NOMO-1 (cell line): Measurements from ENCODE around the gene B3GNT7.
"Not testable (repeated sequence)": the region's sequence is repeated elsewhere in the genome, so short reads cannot be mapped to it uniquely, and the experiment has no call there.

Experiments used
- DNase-seq, 2 experiments: peaks; one replicate each; lab custom pipeline; 2025; ENCODE audit not compliant: unreplicated experiment in 2 of 2; lab: John Stamatoyannopoulos, UW

Gene B3GNT7, protein sequence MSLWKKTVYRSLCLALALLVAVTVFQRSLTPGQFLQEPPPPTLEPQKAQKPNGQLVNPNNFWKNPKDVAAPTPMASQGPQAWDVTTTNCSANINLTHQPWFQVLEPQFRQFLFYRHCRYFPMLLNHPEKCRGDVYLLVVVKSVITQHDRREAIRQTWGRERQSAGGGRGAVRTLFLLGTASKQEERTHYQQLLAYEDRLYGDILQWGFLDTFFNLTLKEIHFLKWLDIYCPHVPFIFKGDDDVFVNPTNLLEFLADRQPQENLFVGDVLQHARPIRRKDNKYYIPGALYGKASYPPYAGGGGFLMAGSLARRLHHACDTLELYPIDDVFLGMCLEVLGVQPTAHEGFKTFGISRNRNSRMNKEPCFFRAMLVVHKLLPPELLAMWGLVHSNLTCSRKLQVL

DNA sequence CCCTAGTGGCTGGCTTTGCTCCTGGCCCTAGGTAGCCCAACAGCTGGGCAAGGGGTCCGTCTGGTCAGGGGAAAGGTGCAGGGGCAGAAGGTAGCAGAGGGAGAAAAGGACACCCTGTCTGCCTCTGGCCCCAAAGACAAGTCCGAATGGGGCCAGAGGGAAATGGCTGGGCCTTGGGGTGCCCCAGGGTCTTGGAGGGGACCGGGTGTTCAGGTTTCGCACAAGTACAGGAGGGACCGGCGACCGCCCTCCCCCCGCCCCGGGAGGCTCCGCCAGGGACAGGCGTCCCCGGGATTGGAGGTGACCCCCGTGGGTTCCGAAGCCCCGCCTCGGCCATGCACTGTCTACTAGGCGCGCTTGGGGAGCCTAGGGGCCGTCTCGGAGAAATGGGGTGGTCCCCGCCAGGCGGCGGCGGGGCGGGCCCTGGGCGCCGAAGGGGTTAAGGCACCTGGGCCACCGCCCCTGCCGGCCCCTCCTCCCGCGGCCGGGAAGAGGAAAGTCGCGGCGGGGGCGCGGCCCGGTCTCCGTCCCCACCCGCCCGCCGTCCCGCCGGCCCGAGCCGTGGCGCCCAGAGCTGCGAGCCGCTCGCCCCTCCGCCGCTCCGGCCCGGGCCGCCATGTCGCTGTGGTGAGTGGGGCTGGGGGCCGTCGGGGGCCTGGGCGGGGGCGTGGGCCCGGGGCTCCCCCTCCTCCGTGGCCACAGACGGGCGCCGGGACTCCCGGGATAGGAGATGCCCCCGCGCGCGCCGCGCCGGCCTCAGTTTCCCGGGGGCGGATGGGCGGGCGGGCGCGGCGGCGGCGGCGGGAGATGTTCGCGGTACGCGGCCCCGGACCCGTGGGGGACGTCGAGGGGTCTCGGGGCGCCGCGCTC lies at the start of gene B3GNT7:
Gene B3GNT7 (plus strand): TSS at position 523 of the 870 bp plus-strand sequence. CDS start 94 bp downstream, at position 617.
- peak; percentile 68 to 81 for DNase-seq

DNA sequence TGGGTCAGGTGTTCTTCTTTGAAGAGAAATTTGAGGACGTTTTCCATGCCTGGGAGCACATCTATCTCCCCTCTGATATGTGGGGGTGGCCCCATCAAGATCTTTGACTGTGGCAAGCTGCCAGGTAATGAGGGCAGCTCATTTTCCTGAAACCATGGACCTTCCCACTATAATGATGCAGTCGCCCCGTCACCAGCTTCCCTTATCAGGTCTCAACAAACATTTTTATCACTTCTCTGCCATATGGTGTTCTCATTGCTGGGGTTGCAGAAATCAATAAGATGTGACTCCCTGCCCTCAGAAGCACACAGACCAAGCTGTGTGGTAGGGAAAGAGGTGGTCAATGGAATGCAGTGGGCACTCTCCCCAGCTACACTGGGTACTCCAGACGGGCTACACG lies 48.4 kb upstream of the B3GNT7 start:
- no peak for DNase-seq

DNA sequence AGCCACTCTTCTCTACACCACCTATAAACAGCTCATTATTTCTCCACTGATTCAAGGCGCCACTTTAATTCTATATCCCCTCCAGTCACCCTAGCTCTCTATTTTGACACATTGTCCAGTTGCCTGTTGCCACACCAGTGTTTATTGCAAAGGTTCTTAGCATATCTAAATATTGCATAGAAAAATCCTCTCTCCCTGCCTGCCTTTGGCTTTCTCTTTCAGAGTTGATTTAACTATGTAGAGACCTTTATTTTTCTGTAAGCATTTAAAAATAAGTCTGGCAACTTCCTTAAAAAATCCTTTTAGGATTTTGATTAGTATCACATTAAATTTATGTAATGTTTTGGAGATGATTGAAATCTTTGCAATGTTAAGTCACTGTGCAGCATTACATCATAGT lies 47.9 kb upstream of the B3GNT7 start:
- DNase-seq, result no peak

DNA sequence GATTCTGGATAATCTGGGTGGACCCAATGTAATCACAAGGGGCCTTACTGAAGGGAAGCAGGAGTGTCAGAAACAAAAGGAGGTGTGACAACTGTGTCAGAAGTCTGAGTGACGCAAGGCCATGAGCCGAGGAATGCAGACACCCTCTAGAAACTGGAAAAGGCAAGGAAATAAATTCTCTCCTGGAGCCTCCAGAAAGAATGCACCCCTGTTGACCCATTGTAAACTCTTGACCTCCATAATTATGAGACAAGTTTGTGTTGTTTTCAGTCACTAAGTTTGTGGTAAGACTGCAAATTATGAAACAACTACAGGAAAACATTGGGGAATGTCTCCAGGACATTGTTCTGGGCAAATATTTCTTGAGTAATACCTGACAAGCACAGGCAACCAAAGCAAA lies 47.3 kb upstream of the B3GNT7 start:
- DNase-seq, result no peak

DNA sequence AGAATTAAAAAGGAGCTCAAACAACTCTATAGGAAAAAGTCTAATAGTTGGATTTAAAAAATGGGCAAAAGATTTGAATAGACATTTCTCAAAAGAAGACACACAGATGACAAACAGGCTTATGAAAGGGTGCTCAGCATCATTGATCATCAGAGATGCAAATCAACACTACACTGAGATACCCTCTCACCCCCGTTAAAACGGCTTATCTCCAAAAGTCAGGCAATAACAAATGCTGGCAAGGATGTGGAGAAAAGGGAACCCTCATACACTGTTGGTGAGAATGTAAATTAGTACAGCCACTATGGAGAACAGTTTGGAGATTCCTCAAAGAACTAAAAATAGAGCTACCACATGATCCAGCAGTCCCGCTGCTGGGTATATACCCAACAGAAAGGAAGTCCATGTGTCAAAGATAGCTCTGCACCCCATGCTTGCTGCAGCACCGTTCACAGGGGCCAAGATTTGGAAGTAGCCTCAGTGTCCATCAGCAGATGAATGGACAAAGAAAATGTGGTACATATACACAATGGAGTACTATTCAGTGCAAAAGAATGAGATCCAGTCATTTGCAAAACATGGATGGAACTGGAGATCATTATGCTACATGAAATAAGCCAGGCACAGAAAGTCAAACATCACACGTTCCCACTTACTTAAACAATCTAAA lies 46.7 kb upstream of the B3GNT7 start:
- DNase-seq, result no peak

DNA sequence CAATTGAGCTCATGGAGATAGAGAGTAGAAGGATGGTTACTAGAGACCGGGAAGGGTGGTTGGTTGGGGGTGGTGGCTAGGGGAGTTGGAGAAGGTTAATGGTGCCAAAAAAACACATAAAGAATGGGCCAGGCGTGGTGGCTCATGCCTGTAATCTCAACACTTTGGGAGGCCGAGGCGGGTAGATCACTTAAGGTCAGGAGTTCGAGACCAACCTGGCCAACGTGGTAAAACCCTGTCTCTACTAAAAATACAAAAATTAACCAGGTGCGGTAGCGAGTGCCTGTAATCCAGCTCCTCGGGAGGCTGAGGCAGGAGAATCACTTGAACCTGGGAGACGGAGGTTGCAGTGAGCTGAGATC lies 46.2 kb upstream of the B3GNT7 start:
- DNase-seq, result not testable (repeated sequence)

DNA sequence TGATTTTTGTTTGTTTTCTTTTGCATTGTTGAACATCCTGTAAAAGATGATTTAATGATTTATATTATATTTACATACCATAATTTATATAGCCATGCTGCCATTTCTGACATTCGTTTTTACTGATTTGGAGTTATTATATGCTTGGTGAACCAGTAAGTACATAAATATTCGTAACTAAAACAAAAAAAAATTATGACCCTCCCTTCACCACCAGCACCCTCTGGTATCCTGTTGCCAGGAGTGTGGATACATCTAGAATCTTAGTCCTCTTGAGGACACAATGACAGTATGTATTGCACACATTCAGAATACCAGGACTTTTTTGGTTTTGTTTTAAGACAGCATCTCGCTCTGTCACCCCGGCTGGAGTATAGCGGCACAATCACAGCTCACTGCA lies 43.9 kb upstream of the B3GNT7 start:
- no peak for DNase-seq

DNA sequence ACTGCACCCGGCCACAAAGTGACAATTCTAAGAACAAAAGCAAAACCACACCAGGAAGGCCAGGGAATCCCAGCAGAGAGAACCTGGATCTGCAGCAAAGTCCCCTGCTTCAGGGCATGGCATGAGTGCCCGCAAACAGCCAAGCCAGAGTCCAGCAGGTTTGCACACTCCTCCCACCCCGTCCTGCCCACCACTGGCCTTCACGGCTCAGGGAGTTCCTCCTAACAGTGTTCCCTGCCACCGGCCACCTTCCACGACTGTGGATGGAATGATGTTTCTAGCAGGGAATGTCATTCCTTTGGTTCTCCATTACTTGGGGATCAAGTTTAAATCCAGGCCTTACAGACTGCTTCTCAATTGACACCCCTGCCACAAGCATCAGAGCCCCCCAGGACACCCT lies 42.0 kb upstream of the B3GNT7 start:
- no peak for DNase-seq

DNA sequence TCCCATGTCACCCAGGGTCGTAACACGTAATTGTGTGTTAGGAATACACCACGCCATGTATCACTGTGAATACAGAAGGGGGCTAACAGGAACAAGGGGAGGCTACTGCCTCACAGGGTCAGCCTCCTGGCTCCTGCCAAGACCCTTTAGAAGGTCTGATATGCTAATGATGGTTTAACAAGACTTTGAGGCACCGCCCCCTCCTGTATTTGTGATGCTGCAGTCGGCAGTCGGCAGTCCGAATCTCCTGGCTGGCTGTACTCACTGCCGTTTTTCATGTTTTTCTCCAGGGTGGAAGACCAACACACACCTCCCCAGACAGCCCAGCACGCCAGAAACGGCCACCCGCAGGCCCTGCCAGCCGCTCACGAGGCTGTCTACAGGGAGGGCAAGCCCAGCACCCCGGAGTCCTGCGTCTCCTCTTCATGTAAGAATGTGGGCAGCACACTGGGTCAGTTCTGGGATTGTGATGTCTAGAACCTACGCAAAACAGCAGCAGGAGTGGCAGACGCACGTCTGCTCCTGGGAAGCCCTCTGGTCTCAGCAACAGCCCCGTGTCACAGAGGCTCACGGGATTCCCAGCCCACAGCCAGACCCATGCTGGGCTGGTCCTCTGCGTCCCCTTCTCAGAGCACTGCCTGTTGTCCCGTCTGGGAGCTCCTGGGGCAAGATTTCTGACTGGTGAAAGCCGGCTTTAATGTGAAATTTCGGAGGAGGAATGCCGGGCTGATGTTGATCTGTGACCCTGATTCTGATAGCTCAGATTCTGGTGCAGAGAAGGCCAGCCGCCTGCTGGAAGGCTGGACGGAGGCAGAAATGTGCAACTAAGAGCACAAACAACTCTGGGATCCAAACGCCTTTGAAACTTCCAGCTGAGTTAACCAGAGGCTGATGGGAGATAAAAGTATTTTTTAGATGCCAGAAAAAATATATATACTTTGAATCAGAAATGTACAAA lies 39.7 kb upstream of the B3GNT7 start:
- DNase-seq, result no peak

DNA sequence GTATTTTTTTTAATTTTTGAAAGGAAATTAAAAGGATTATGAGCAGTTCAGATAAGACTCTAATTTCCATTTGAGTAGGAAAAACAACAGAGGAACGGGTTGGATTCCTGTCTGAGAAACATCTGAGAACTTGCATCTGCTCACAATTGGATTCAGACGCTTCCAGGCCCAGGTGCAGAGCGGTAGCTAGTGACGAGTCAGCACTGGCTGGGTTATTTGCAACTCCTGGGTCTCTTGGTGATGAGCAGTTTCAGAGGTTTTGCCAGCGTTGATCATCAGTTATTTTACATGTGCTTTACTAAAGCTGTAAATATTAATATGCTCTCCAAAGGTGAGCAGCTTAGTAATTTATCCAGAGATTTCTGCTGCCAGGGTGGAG lies 39.1 kb upstream of the B3GNT7 start:
- no peak for DNase-seq

DNA sequence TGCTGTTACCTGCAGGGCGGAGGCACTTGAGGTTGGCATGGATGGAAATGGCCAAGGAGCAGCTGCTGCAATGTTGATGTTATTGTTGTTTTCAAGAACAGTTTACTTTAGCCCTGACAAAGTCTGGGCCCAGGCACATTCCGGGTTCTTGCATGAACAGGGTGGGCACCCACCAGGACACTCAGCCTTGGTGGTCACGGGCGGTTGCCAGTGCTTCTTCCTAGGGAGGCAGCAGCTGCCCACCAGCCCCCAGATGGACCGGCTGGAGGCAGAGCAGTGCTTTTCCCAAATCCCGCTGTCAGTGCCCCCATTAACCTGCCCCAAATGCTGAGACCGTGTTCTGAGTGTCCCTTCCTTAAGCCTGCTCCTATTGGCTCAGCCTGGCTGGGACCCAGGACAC lies 38.5 kb upstream of the B3GNT7 start:
- no peak for DNase-seq

DNA sequence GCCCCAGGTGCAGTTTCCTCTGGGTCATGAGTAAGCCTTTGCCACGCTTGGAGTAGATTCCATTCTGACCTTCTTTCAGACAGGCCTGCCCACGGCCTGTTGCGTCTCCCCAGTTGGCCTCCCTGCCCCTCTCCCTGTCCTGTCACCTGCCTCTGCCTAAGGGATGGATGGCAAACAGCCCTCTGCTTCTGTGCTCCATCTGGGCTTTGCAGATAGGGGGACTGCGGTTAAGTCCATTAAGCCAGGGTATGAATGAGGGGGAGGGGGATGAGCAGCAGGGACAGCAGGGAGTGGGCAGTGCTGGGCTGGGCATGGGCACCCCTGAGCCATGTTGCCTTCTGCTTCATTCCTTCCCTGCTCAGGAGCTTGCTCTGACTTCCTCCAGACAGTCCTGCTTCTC lies 37.6 kb upstream of the B3GNT7 start:
- no peak for DNase-seq

DNA sequence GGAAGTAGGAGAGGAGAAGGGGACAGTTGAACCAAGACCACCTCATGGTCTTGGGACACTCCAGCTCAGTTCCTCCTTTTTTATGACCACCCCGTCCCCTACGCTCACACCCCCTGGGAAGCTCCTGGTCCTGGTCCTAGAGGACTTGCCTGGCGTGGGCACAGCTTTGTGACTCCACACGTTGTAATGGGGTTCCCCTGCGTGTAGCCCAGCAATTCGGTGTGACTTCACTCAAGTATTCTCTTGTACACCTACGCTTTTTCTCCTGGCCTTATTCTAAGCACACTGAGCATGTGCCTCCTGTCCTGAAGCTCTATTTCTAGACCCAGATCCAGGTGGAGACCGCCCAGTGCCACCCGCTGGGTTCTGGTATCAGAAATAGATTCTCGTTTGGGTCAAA lies 36.1 kb upstream of the B3GNT7 start:
- DNase-seq, result no peak

DNA sequence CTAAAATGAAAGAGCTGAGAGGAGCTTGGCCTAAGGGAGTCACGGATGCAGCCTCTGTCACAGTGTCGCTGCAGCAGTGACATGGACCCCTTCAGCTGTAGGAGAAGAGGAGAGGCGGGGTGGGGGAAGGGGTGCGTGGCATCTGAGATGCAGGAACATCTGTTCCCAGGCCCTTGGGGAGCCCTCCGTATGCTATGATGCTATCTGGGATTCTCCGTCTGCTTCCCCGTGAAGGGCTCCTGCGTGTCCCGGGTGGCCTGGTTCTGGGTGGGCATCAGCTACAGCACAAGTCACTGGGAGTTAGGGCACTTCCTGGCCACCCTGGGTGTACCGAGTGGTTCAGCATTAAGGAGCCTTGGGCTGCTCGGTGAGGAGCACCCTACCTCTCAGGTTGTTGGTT lies 35.6 kb upstream of the B3GNT7 start:
- DNase-seq, result no peak

DNA sequence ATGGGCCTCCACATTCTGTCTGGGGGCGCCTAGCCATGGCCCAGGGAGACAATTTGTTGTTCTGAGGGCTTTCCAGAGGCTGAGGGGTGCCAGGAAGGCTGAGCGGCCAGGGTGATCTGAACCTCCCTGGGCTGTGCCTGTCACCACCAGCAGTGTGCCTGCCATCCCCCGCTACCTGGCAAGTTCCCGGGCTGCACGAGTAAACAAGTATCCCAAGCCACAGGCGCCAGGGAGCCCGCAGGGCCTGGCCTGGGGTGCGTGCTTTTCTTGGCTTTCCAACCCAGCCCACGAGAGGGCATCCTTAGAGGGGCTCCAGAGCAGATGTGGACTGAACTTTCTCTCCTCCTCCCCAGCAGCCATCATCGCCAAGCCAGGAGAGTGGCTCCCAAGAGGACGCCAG lies 35.1 kb upstream of the B3GNT7 start:
- DNase-seq, result no peak

DNA sequence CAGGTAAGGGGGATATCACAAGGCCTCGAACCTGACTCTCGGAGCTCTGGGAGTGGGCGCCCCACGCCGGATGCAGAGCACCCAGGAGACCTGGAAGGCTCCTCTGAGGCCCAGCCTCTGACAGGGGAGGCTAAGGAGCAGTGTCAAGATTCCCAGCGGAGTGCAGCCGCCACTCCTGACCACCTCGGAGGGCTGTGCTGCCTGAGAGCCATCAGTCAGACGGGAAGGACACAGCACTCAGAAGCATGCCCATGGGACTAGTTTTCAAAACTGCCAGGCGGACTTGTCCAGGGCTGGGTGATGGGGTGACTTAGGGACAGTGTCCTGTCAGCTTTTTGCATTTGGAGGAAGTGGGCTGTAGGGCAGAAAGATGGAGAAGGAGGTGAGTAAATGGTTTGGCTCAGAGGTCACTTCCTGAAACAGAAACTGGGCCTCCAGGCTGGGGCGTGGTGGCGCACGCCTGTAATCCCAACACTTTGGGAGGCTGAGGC lies 34.6 kb upstream of the B3GNT7 start:
- DNase-seq, result peak; percentile 19 to 20

DNA sequence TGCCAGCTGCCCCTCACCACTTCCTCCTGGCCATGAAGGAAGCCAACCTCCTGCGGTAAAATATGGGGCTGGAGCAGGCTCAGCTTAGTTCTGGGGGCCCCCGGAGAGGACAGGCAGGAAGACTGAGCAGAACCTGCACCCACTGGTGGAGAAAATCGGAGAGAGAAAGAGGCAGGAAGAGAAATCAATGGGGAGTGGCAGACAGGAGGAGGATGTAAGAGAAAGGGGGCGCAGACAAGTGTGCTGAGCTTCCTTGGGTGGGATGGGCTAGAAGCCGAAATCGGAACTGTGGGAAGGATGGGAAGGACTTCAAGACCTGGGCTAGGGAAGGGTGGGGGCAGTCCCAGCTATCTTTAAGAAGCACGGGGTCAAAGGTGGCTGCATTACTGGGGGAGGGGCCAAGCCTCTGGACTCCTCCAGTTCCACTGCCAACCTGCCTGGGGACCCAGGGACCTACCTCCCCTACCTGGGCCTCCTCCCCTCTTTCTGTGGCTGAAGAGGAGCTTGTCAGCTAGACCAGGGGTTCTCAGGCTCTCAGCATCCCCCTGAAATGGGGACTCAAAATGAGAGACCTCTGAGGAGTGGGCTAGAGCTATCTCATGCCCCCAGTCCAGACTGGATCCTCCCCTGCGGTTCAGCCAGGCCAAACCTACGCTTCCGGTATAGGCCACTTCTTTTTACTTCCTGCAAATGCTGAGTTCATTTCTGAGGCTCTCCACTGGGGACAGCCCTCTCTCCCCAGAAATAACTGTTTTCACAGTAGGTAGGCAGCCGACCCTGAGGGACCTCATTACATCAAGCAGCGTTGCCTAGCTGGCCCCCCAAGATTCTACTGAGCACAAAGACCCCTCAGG lies 33.6 kb upstream of the B3GNT7 start:
- peak; percentile 82 to 84 for DNase-seq

DNA sequence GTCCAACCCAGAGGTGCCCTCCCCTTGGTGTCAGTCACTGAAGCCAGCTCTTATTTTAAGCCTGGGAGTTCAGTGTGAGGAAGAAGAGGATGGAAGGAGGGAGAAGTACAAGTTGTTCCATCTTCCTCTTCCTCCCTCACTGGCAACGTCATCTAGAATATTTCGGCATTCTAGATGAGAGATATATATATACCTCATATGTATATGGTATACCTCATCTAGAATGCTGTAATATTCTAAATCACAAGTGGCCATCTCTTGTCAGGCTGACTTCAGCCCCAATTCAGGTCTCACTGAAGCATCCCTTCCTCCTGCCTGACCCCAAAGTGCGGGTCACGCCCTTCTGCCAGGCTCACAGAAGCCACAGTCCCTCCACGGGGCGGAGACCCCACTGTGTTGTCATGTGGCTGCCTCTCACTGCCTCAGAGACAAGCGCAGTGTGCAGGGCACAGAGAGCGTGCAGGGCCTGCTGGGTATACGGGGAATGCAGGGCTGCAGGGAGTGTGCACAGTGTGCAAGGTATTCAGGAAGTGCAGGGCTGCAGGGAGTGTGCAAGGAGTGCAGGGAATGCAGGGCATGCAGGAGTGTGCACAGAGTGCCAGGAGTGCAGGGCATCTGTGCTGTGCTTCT lies 32.8 kb upstream of the B3GNT7 start:
- no peak for DNase-seq

DNA sequence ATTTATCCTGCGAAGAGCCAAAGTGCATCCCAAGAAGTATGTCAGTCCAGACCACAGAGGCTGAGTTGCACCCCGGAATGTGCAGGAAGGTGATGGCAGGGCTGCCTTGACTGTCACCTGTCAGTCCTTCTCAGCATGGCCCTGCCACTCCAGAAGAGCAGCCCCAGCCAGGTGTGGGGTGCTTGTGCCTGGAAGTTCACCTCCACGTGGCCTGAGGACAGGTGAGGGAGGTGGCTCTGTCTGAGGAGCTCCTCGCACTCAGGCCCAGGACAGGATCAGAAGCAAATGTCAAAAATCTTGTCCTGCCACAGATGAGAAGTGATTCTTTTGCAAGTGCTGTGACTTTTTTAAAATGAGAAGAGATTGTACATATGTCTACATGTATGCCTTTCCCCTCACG lies 31.4 kb upstream of the B3GNT7 start:
- no peak for DNase-seq
